Central memory CD8-positive, alpha-beta T cell (primary cell): ENCODE data around the gene WFDC5.
"Not testable (repeated sequence)": the region's sequence is repeated elsewhere in the genome, so short reads cannot be mapped to it uniquely, and the experiment has no call there.

Experiments
- ATAC-seq: fragments of 150-1000 bp; cut with Tn5 transposase; replicated peaks from 2 replicates; pipeline ENCODE4 v1.10.0; 2022; ENCODE audit warnings: mild to moderate bottlenecking, moderate FRiP score, moderate number of reproducible peaks; ENCODE audit not compliant: poor library complexity, severe bottlenecking; ENCODE audit errors: extremely low read depth
- DNase-seq, 2 donors: peaks; one replicate each; pipeline ENCODE4 v3.0.0; 2021; ENCODE audit warnings: low spot score in 2 of 2
- H3K27ac Mint-ChIP-seq: one replicate; pipeline ENCODE4 v1.8.0; 2022; ENCODE audit warnings: low read depth, mild to moderate bottlenecking, moderate library complexity, mixed read lengths
- H3K27me3 Mint-ChIP-seq: one replicate; pipeline ENCODE4 v1.8.0; 2022; ENCODE audit warnings: mixed read lengths
- H3K36me3 Mint-ChIP-seq: one replicate; pipeline ENCODE4 v1.8.0; 2022; ENCODE audit warnings: mild to moderate bottlenecking, moderate library complexity, mixed read lengths; ENCODE audit not compliant: insufficient read depth
- H3K4me1 Mint-ChIP-seq: one replicate; pipeline ENCODE4 v1.8.0; 2022; ENCODE audit warnings: mixed read lengths
- H3K4me3 Mint-ChIP-seq: one replicate; pipeline ENCODE4 v1.8.0; 2022; ENCODE audit warnings: mild to moderate bottlenecking, moderate library complexity, mixed read lengths
- H3K9me3 Mint-ChIP-seq: one replicate; pipeline ENCODE4 v1.8.0; 2022; ENCODE audit warnings: mixed read lengths

The WFDC5 gene, protein sequence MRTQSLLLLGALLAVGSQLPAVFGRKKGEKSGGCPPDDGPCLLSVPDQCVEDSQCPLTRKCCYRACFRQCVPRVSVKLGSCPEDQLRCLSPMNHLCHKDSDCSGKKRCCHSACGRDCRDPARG

DNA sequence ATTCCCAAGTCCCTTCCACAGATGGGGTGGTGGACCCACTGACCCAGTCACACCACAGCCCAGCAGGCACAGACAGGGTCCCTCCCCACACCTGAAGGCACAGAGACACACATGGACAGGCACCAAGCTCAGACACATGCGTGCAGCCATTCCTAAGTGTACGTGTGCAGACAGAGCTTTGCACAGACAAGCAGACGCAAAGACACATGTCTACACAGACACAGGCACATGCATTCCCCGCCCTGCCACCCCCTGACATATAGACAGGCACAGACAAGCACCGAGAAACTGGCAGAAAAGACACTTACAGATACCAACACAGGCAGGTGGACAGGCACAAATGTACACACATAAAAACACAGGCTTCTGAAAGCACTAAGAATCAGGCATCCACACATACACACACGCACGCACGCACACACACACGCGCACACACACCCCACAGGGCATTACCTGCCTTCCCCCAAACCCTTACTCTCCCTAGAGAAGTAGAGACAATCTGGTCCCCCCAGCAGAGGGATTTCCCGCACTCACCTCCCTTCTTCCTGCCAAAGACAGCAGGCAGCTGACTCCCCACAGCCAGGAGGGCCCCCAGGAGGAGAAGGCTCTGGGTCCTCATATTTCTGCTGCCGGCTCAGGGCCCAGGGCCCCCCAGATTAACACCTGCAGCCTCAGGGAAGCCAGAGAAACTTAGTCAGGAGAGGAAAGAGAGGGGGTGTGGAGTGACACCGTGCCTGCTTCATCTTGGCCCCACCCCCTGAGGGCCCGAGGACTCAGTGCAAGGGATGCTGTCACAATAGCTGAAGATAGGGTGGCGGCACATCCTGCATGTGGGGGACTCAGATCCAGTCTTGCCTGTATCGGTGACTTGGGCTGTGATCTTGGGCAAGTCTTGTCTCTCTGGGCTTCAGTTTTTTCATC lies at the start of gene WFDC5:
Gene WFDC5, minus strand, starts transcription at position 710 of the 921 bp plus-strand sequence. Its CDS starts 91 bp downstream, at position 619.
- H3K27me3 Mint-ChIP-seq, result peaks cover 23% of the 10 kb centered on the region
- peaks cover 2% of the 10 kb centered on the region for H3K36me3 Mint-ChIP-seq
- H3K4me3 Mint-ChIP-seq, result no peak within 1 kb of the TSS
- H3K4me1 Mint-ChIP-seq, result peaks cover 13% of the 10 kb centered on the region
- H3K9me3 Mint-ChIP-seq, result no peaks in the 10 kb centered on the region
- DNase-seq (no peak), ATAC-seq (peak; percentile 43)
- H3K27ac Mint-ChIP-seq, result no peak within 1 kb of the TSS

DNA sequence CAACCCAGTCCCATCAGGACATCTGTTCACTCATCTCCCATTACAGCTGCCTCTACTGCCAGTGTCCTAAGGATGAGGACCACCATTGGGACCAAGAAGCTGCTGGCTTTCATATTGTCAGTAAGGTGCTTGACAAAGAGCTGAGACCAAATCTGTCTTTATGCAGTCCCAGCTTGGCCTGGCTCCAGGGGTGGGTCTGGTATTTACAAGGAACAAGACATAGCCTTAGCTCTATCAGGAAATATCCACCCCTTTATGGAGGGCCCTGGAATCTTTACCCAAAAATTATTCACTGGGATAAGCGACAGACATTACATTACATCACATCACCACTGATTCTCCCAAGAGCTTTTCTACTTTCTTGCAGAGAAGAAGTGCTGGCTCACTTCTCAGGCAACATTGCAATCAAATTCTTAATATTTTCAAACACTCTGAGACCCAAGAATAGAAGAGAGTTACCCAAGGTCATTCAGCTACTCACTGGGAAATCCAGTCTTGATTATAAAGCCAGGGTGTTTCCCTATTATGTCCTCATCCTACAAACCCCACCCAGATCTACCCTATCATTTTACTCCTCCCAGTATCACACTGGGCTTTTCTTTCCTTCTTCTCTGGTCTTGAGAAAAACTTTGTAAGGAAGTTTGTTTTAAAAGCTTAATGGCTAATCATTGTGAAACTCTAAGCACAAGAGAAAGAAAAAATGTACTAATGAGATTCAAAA lies 48.3 kb upstream of the WFDC5 start:
- H3K36me3 Mint-ChIP-seq, result no peaks in the 10 kb centered on the region

GRCh38 chr20:45157962-45158361 lies 43.0 kb upstream of the WFDC5 start:
- H3K9me3 Mint-ChIP-seq, result peaks cover 26% of the 10 kb centered on the region
- H3K4me3 Mint-ChIP-seq, result no peak overlapping the region

More for the DNA sequence above, 48.3 kb upstream of the WFDC5 start:
- DNase-seq (no peak), ATAC-seq (no peak)
- peaks cover 24% of the 10 kb centered on the region for H3K9me3 Mint-ChIP-seq
- H3K4me3 Mint-ChIP-seq, result no peak overlapping the region
- H3K27me3 Mint-ChIP-seq, result peaks cover 90% of the 10 kb centered on the region
- no peaks in the 10 kb centered on the region for H3K4me1 Mint-ChIP-seq
- H3K27ac Mint-ChIP-seq, result no peak overlapping the region

GRCh38 chr20:45156713-45157112 lies 41.7 kb upstream of the WFDC5 start:
- peaks cover 95% of the 10 kb centered on the region for H3K27me3 Mint-ChIP-seq
- peaks cover 17% of the 10 kb centered on the region for H3K9me3 Mint-ChIP-seq
- H3K4me1 Mint-ChIP-seq, result no peaks in the 10 kb centered on the region
- H3K36me3 Mint-ChIP-seq, result no peaks in the 10 kb centered on the region
- DNase-seq (no peak), ATAC-seq (no peak)
- no peak overlapping the region for H3K4me3 Mint-ChIP-seq
- H3K27ac Mint-ChIP-seq, result no peak overlapping the region

More at GRCh38 chr20:45157962-45158361, 43.0 kb upstream of the WFDC5 start:
- ATAC-seq, result no peak
- Mint-ChIP-seq H3K36me3 (no peaks in the 10 kb centered on the region), H3K4me1 (no peaks in the 10 kb centered on the region), H3K27ac (no peak overlapping the region), H3K27me3 (peaks cover 95% of the 10 kb centered on the region)
- DNase-seq, result no peak

GRCh38 chr20:45154794-45155193 lies 39.8 kb upstream of the WFDC5 start:
- not testable (repeated sequence) for H3K4me1 Mint-ChIP-seq, ATAC-seq, H3K4me3 Mint-ChIP-seq, H3K27ac Mint-ChIP-seq, DNase-seq, H3K36me3 Mint-ChIP-seq
- Mint-ChIP-seq H3K27me3 (peaks cover 92% of the 10 kb centered on the region), H3K9me3 (peaks cover 14% of the 10 kb centered on the region)

GRCh38 chr20:45154183-45154582 lies 39.2 kb upstream of the WFDC5 start:
- H3K9me3 Mint-ChIP-seq, result peaks cover 11% of the 10 kb centered on the region
- no peak overlapping the region for H3K27ac Mint-ChIP-seq
- H3K36me3 Mint-ChIP-seq, result no peaks in the 10 kb centered on the region
- no peaks in the 10 kb centered on the region for H3K4me1 Mint-ChIP-seq
- H3K27me3 Mint-ChIP-seq, result peaks cover 92% of the 10 kb centered on the region
- no peak overlapping the region for H3K4me3 Mint-ChIP-seq
- no peak for ATAC-seq
- no peak for DNase-seq

- Mint-ChIP-seq H3K27me3 (peaks cover 92% of the 10 kb centered on the region), H3K4me1 (no peaks in the 10 kb centered on the region), H3K36me3 (no peaks in the 10 kb centered on the region), H3K27ac (no peak overlapping the region), H3K4me3 (no peak overlapping the region), H3K9me3 (peaks cover 7% of the 10 kb centered on the region)
- DNase-seq (no peak), ATAC-seq (no peak)
Measured at GRCh38 chr20:45153752-45154151, 38.8 kb upstream of the WFDC5 start.

DNA sequence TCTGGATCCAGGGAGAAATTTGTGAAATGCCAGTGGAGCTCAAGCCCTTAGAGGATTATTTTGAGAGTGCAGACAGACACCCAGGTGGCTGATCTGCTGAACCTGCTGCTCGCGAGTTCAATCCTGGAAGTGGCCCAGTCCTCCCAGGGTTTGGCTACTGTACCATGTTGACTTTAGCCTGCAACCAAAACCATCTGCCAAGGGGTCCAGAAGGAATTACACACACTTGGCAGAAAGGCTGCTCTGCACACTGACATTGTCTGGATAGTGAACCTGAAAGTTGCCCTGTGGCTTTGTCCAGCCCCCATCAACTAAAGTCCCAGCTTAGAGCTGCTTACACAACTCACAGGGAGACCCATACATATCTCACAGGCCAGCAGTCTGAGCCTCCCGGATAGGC lies 38.2 kb upstream of the WFDC5 start:
- Mint-ChIP-seq H3K27me3 (peaks cover 92% of the 10 kb centered on the region), H3K27ac (no peak overlapping the region)
- ATAC-seq, result no peak

GRCh38 chr20:45152405-45152804 lies 37.4 kb upstream of the WFDC5 start:
- DNase-seq (no peak), ATAC-seq (no peak)
- Mint-ChIP-seq H3K9me3 (no peaks in the 10 kb centered on the region), H3K36me3 (no peaks in the 10 kb centered on the region), H3K27ac (no peak overlapping the region), H3K27me3 (peaks cover 92% of the 10 kb centered on the region), H3K4me3 (no peak overlapping the region), H3K4me1 (no peaks in the 10 kb centered on the region)

More for the DNA sequence above, 38.2 kb upstream of the WFDC5 start:
- DNase-seq, result no peak
- peaks cover 1% of the 10 kb centered on the region for H3K9me3 Mint-ChIP-seq
- no peaks in the 10 kb centered on the region for H3K36me3 Mint-ChIP-seq
- no peaks in the 10 kb centered on the region for H3K4me1 Mint-ChIP-seq
- no peak overlapping the region for H3K4me3 Mint-ChIP-seq

DNA sequence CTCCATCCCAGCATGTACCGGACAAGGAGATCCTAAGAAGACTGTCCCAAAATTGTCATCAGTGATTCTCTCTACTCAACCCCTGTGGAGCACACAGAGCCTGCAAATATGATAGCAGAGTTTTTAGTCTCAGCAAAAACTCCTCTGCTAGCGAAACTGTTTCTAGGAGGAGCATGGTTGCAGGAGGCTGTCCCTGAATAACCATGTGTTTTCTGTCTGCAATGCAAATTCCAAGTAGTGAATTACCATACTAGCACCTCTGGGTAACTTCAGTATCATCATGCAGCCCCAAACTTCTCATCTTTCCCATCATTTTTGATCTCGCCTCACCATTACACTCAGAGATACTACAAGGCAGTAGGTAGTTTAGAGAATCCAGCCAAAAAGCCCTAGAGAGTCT lies 34.1 kb upstream of the WFDC5 start:
- H3K9me3 Mint-ChIP-seq, result no peaks in the 10 kb centered on the region
- no peaks in the 10 kb centered on the region for H3K36me3 Mint-ChIP-seq
- DNase-seq (no peak), ATAC-seq (no peak)
- H3K27me3 Mint-ChIP-seq, result peaks cover 92% of the 10 kb centered on the region
- no peaks in the 10 kb centered on the region for H3K4me1 Mint-ChIP-seq
- no peak overlapping the region for H3K4me3 Mint-ChIP-seq
- H3K27ac Mint-ChIP-seq, result no peak overlapping the region

- Mint-ChIP-seq H3K27ac (no peak overlapping the region), H3K9me3 (no peaks in the 10 kb centered on the region), H3K4me1 (no peaks in the 10 kb centered on the region), H3K4me3 (no peak overlapping the region), H3K36me3 (no peaks in the 10 kb centered on the region), H3K27me3 (peaks cover 25% of the 10 kb centered on the region)
- DNase-seq (no peak), ATAC-seq (no peak)
Measured at GRCh38 chr20:45140836-45141235, 25.9 kb upstream of the WFDC5 start.

- not testable (repeated sequence) for H3K27ac Mint-ChIP-seq, ATAC-seq, DNase-seq, H3K9me3 Mint-ChIP-seq, H3K4me3 Mint-ChIP-seq, H3K36me3 Mint-ChIP-seq, H3K4me1 Mint-ChIP-seq
- H3K27me3 Mint-ChIP-seq, result peaks cover 20% of the 10 kb centered on the region
Measured at GRCh38 chr20:45139733-45140375, 24.9 kb upstream of the WFDC5 start.
